ENCODE results near the gene TSPAN11. TPM values are rescaled to one million over a fixed set of nuclear protein-coding genes. Genes with fewer than 3 reads are reported as not detected.

TSPAN11 gene
- total RNA-seq, 1 donor from 2014 or later = 19.7 TPM

- H3K27me3 Mint-ChIP-seq (ENCODE audit: low read depth) = peaks cover 7% of the 10 kb centered on the region
- DNase-seq (ENCODE audit: low spot score in 2 of 2, unreplicated experiment in 2 of 2) = no peak
- H3K27ac Mint-ChIP-seq = no peak overlapping the region
- peaks cover 5% of the 10 kb centered on the region for H3K4me1 Mint-ChIP-seq
- TF ChIP-seq, protein P1, sequence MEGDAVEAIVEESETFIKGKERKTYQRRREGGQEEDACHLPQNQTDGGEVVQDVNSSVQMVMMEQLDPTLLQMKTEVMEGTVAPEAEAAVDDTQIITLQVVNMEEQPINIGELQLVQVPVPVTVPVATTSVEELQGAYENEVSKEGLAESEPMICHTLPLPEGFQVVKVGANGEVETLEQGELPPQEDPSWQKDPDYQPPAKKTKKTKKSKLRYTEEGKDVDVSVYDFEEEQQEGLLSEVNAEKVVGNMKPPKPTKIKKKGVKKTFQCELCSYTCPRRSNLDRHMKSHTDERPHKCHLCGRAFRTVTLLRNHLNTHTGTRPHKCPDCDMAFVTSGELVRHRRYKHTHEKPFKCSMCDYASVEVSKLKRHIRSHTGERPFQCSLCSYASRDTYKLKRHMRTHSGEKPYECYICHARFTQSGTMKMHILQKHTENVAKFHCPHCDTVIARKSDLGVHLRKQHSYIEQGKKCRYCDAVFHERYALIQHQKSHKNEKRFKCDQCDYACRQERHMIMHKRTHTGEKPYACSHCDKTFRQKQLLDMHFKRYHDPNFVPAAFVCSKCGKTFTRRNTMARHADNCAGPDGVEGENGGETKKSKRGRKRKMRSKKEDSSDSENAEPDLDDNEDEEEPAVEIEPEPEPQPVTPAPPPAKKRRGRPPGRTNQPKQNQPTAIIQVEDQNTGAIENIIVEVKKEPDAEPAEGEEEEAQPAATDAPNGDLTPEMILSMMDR (IDR thresholded peaks at IDR 0.05; ENCODE audit: unreplicated experiment) = no peak
- H3K9me3 Mint-ChIP-seq = no peaks in the 10 kb centered on the region
- H3K4me3 Mint-ChIP-seq = no peak overlapping the region
- H3K36me3 Mint-ChIP-seq = no peaks in the 10 kb centered on the region
Measured at GRCh38 chr12:30936036-30936435, 9.5 kb downstream of the TSPAN11 start.

DNA sequence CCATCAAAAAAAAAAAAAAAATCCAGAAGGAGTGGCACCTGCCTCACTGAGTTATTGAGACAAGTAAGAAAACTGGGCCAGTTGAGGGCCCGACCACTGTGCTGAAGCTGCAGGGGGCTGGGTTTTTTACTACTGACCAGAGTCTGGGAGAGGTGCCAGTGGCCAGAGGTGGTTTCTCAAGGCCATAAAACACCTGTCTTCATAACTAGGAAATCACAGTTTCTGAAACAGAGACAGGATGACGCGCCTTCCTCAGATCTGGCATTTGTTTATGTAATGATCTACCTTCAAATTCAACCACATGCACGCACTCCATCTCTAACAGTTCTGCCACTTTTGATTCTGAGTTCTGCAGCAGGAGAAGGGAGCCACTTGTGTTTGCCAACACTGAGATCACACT is 12.7 kb downstream of the TSPAN11 start:
- Mint-ChIP-seq H3K4me1 (no peaks in the 10 kb centered on the region), H3K9me3 (no peaks in the 10 kb centered on the region), H3K27ac (no peak overlapping the region), H3K27me3 (ENCODE audit: low read depth) (peaks cover 7% of the 10 kb centered on the region), H3K36me3 (no peaks in the 10 kb centered on the region), H3K4me3 (no peak overlapping the region)
- no peak for DNase-seq (ENCODE audit: low spot score in 2 of 2, unreplicated experiment in 2 of 2)
- TF ChIP-seq, protein P1 (IDR thresholded peaks at IDR 0.05; ENCODE audit: unreplicated experiment) = no peak

- TF ChIP-seq, protein P1 (IDR thresholded peaks at IDR 0.05; ENCODE audit: unreplicated experiment) = no peak
- H3K27ac Mint-ChIP-seq = no peak overlapping the region
- peaks cover 4% of the 10 kb centered on the region for H3K9me3 Mint-ChIP-seq
- peaks cover 3% of the 10 kb centered on the region for H3K27me3 Mint-ChIP-seq (ENCODE audit: low read depth)
- no peak for DNase-seq (ENCODE audit: low spot score in 2 of 2, unreplicated experiment in 2 of 2)
- no peak overlapping the region for H3K4me3 Mint-ChIP-seq
- no peaks in the 10 kb centered on the region for H3K36me3 Mint-ChIP-seq
- no peaks in the 10 kb centered on the region for H3K4me1 Mint-ChIP-seq
Measured at GRCh38 chr12:30942486-30942885, 15.9 kb downstream of the TSPAN11 start.

DNA sequence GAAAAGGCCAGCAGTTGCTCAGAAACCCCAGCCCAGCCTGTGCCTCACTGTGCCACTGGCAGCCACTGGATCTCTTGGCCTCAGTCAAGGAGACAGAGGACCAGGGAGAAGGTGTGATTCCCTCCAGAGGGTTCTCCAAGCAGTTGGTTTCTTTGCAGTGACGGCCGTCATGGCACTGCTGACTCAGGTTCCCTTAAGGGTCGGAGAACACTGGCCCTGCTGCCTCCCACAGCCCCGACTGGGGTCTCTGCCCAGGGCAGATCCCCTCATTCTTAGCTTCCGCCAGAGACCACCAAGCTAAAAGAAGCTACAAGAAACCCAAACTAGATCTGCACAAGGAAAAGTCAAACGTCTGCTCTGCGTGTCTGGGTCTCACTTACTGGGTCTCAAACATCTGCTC is 16.4 kb downstream of the TSPAN11 start:
- no peaks in the 10 kb centered on the region for H3K36me3 Mint-ChIP-seq
- no peak overlapping the region for H3K4me3 Mint-ChIP-seq
- no peaks in the 10 kb centered on the region for H3K4me1 Mint-ChIP-seq
- H3K27me3 Mint-ChIP-seq (ENCODE audit: low read depth) = no peaks in the 10 kb centered on the region
- TF ChIP-seq, protein P1 (IDR thresholded peaks at IDR 0.05; ENCODE audit: unreplicated experiment) = no peak
- H3K27ac Mint-ChIP-seq = no peak overlapping the region
- peaks cover 8% of the 10 kb centered on the region for H3K9me3 Mint-ChIP-seq
- DNase-seq (ENCODE audit: low spot score in 2 of 2, unreplicated experiment in 2 of 2) = no peak

DNA sequence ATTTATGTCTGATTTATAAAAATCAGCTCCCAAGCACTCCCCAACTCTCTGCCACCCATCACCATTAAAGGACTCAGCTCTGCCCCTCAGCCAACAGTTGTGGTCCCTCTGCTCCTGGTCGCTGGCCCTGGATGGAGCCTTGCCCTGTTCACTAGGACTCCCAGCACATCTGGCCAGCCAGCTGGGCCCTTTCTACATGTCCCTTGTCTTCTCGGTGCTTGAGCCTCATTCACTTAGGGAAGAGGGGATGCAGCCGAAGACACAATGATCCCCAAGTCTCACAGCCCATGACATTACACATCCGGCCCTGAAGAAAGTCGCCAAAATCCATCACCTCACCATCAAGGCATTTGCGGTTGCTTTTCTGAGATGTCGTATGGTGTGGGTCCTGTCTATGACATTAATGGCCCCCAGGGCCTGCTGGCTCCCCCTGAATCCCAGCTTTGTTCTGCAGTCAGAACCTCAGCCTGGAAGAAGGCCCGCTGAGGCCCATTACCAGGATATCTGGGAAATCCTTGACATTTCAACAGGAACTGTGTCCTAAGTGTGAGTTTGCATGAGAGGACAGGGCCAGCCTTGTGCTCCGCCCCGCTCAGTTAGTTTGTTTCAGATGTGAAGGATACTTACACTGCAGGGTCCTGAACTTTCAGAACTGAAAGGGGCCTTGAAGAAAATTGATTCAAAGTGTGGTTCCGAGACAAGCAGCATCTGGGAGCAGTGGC is 19.1 kb downstream of the TSPAN11 start:
- H3K27ac Mint-ChIP-seq = no peak overlapping the region
- no peak for DNase-seq (ENCODE audit: low spot score in 2 of 2, unreplicated experiment in 2 of 2)
- peaks cover 3% of the 10 kb centered on the region for H3K27me3 Mint-ChIP-seq (ENCODE audit: low read depth)
- peaks cover 11% of the 10 kb centered on the region for H3K9me3 Mint-ChIP-seq
- no peaks in the 10 kb centered on the region for H3K4me1 Mint-ChIP-seq
- TF ChIP-seq, protein P1 (IDR thresholded peaks at IDR 0.05; ENCODE audit: unreplicated experiment) = no peak
- no peak overlapping the region for H3K4me3 Mint-ChIP-seq
- no peaks in the 10 kb centered on the region for H3K36me3 Mint-ChIP-seq
